GM19324 (cell line): ENCODE data around the gene DIS3L2.
"Not testable (repeated sequence)": the region's sequence is repeated elsewhere in the genome, so short reads cannot be mapped to it uniquely, and the experiment has no call there.

ENCODE experiments used
- ATAC-seq: cut with Tn5 transposase; IDR thresholded peaks from one replicate; pipeline ENCODE4 v1.9.1; 2021; ENCODE audit warnings: mild to moderate bottlenecking, moderate library complexity; ENCODE audit not compliant: unreplicated experiment, low FRiP score

Gene DIS3L2

GRCh38 chr2:232104076-232104646, 142.6 kb downstream of the DIS3L2 start:
- no peak for ATAC-seq

- no peak for ATAC-seq
Observed at GRCh38 chr2:232111551-232111950, 150.0 kb downstream of the DIS3L2 start.

GRCh38 chr2:232113821-232114220, 152.3 kb downstream of the DIS3L2 start:
- ATAC-seq, result no peak

GRCh38 chr2:232115728-232116361, 154.3 kb downstream of the DIS3L2 start:
- not testable (repeated sequence) for ATAC-seq

GRCh38 chr2:232116852-232117251, 155.3 kb downstream of the DIS3L2 start:
- no peak for ATAC-seq

GRCh38 chr2:232117413-232117812, 155.9 kb downstream of the DIS3L2 start:
- no peak for ATAC-seq

GRCh38 chr2:232120911-232121310, 159.4 kb downstream of the DIS3L2 start:
- ATAC-seq, result no peak

GRCh38 chr2:232124309-232124708, 162.8 kb downstream of the DIS3L2 start:
- ATAC-seq, result no peak

GRCh38 chr2:232126301-232127099, 165.0 kb downstream of the DIS3L2 start:
- ATAC-seq, result no peak

GRCh38 chr2:232129483-232129882, 168.0 kb downstream of the DIS3L2 start:
- ATAC-seq, result no peak

- ATAC-seq, result no peak
Observed at GRCh38 chr2:232132181-232132580, 170.7 kb downstream of the DIS3L2 start.

GRCh38 chr2:232133078-232133477, 171.6 kb downstream of the DIS3L2 start:
- no peak for ATAC-seq

- ATAC-seq, result no peak
Observed at GRCh38 chr2:232134939-232135338, 173.4 kb downstream of the DIS3L2 start.

- ATAC-seq, result no peak
Observed at GRCh38 chr2:232137356-232138147, 176.0 kb downstream of the DIS3L2 start.

GRCh38 chr2:232138441-232138840, 176.9 kb downstream of the DIS3L2 start:
- ATAC-seq, result no peak

GRCh38 chr2:232139171-232139594, 177.7 kb downstream of the DIS3L2 start:
- ATAC-seq, result no peak

- no peak for ATAC-seq
Observed at GRCh38 chr2:232139786-232140562, 178.5 kb downstream of the DIS3L2 start.

GRCh38 chr2:232141591-232141990, 180.1 kb downstream of the DIS3L2 start:
- ATAC-seq, result no peak

GRCh38 chr2:232142049-232142448, 180.5 kb downstream of the DIS3L2 start:
- no peak for ATAC-seq

GRCh38 chr2:232142502-232142901, 181.0 kb downstream of the DIS3L2 start:
- no peak for ATAC-seq
